ENCODE data around the gene DDX54. TPM values are rescaled to one million over a fixed set of nuclear protein-coding genes. Genes with fewer than 3 reads are reported as not detected.
"Not testable (repeated sequence)": the region's sequence is repeated elsewhere in the genome, so short reads cannot be mapped to it uniquely, and the experiment has no call there.

The DDX54 gene
- total RNA-seq, 1 donor from 2014 or later: 54.9 TPM

DNA sequence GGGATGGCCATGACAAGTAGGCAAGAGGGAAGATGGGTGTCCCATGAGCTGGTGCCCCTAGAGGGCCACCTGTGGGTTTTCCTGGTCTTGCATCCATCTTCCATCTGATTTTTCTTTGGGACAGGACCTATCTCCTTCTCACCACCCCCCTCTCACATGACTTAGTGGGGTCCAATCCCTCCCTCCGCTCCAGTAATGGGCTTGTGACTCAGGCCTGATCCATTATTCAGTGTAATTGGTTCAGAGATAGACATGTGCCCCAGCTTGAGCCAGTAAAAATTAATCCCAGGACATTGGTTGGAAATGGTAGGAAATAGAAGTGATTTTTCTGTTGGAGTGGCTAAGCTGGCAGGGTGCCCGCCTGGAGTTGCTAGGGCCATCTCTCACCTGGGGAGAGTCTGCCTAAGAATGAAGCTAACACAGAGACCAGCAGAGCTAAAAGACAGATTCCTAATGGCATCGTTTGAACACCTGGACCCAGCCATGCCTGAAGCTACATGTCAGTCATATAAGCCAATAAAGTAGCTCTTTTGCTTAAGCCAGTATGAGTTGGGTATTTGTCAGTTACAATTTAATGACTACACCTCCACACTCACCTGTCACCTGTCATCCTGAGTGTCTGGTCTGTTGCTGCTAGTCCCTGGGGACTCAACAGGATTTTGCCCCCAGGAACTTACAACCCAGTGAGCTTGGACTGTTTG lies 64.5 kb downstream of the DDX54 start:
- intact Hi-C loops (cut with DNase I): no loop called here
- no peaks in the 10 kb centered on the region for H3K4me1 ChIP-seq
- peaks cover 5% of the 10 kb centered on the region for H3K9me3 ChIP-seq
- TF ChIP-seq, protein P1, sequence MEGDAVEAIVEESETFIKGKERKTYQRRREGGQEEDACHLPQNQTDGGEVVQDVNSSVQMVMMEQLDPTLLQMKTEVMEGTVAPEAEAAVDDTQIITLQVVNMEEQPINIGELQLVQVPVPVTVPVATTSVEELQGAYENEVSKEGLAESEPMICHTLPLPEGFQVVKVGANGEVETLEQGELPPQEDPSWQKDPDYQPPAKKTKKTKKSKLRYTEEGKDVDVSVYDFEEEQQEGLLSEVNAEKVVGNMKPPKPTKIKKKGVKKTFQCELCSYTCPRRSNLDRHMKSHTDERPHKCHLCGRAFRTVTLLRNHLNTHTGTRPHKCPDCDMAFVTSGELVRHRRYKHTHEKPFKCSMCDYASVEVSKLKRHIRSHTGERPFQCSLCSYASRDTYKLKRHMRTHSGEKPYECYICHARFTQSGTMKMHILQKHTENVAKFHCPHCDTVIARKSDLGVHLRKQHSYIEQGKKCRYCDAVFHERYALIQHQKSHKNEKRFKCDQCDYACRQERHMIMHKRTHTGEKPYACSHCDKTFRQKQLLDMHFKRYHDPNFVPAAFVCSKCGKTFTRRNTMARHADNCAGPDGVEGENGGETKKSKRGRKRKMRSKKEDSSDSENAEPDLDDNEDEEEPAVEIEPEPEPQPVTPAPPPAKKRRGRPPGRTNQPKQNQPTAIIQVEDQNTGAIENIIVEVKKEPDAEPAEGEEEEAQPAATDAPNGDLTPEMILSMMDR (IDR thresholded peaks at IDR 0.05): no peak
- H3K4me3 ChIP-seq: no peak overlapping the region
- no peak for DNase-seq
- H3K27me3 ChIP-seq (ENCODE audit: low read depth): peaks cover 4% of the 10 kb centered on the region
- no peak for ATAC-seq
- no peaks in the 10 kb centered on the region for H3K36me3 ChIP-seq
- no peak overlapping the region for H3K27ac ChIP-seq

DNA sequence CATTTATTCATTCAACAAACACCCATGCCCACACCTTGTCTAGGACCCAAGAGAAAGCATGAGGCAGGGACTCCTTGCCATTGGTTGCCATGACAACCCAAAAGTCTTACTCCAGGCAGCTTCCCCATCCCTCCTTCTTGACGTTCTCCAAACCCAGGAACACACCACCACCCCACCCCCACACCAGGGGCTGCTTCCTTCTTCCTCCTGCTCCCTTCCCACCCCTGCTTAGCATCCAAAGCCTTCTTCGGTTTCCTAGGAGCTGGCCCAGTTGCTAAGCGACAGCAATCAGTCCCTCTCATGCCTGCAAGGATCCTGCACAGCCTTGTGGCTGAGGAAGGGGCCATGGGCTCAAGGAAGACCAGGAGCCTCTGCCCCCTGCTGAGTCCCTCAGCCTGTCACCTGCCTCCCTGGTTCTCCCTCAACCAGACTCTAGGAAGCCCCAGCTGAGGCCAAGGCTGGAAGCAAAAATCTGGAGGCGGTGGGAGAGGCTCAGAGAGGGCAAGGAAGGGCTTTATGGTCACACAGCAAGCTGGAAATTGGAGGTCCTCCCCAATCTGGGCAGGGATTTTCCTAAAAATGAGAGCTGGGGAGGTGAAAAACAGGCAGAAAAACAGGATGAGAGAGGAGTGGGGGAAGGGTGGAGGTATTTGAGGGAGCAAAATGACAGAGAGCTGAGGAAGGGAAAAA lies 65.2 kb downstream of the DDX54 start:
- intact Hi-C loops (cut with DNase I): no loop called here
- H3K36me3 ChIP-seq: no peaks in the 10 kb centered on the region

DNA sequence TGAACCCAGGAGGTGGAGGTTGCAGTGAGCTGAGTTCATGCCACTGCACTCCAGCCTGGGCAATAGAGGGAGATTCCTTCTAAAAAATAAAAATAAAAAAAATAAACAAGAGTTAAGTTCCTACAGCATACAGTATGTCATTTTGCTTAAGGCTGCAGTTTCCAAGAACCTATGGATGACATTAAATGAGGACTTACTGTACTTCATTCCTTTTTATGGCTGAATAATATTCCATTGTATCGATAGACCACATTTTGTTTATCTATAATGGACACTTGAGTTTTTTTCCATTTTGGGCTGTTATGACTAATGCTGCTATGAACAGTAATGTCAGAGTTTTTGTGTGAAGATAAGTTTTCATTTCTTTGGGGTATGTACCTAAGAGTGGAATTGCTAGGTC lies 67.1 kb downstream of the DDX54 start:
- Histone ChIP-seq H3K9me3 (peaks cover 4% of the 10 kb centered on the region), H3K27ac (no peak overlapping the region), H3K27me3 (ENCODE audit: low read depth) (peaks cover 4% of the 10 kb centered on the region), H3K4me1 (no peaks in the 10 kb centered on the region), H3K36me3 (no peaks in the 10 kb centered on the region), H3K4me3 (no peak overlapping the region)
- intact Hi-C loops (cut with DNase I): no loop called here
- ATAC-seq (no peak), DNase-seq (no peak)
- TF ChIP-seq, protein P1 (IDR thresholded peaks at IDR 0.05): no peak

More for the DNA sequence above, 65.2 kb downstream of the DDX54 start:
- no peak for ATAC-seq
- Histone ChIP-seq H3K4me1 (no peaks in the 10 kb centered on the region), H3K4me3 (no peak overlapping the region), H3K27ac (no peak overlapping the region), H3K27me3 (ENCODE audit: low read depth) (peaks cover 4% of the 10 kb centered on the region), H3K9me3 (peaks cover 5% of the 10 kb centered on the region)
- no peak for DNase-seq
- TF ChIP-seq, protein P1 (IDR thresholded peaks at IDR 0.05): no peak

DNA sequence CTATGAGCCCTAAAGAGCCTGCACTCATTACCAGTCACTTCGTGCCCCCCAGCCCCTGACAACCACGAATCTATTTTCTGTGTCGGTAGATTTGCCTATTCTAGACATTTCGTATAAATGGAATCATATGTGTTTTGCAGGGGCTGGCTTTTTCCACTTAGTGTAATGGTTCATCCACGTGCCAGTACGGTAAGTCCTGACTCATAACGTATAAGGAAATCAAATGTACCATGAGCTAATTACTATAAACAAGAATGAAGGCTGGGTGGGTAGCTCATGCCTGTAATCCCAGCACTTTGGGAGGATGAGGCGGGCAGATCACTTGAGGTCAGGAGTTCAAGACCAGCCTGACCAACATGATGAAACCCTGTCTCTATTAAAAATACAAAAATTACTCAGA lies 67.6 kb downstream of the DDX54 start:
- H3K27ac ChIP-seq; ATAC-seq; H3K36me3 ChIP-seq; H3K4me3 ChIP-seq; H3K4me1 ChIP-seq; DNase-seq; intact Hi-C loops (cut with DNase I); H3K9me3 ChIP-seq; H3K27me3 ChIP-seq (ENCODE audit: low read depth): not testable (repeated sequence)

DNA sequence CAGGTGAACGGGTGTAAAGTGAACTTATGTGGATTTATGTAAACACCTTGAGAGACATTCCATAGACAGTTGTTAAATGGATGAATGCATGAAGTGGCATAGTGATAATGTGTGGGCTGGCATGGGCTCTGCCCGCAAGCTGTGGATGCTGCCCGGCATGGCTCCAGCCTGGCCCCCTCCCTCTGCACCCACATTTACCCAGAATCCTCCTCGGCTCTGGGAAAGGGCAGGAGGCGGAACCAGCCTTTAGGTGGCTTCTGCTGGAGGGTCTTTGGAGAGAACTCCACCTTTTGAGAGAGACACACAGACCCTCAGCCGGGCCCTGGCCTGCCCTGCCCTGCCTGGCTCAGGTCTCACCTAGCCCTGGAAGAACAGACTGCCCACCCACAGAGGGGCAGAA lies 68.4 kb downstream of the DDX54 start:
- DNase-seq (no peak), ATAC-seq (peak in 1 of 2 donors; percentile 6)
- no peaks in the 10 kb centered on the region for H3K9me3 ChIP-seq
- H3K27ac ChIP-seq: no peak overlapping the region
- peaks cover 4% of the 10 kb centered on the region for H3K27me3 ChIP-seq (ENCODE audit: low read depth)
- no peaks in the 10 kb centered on the region for H3K36me3 ChIP-seq
- TF ChIP-seq, protein P1 (IDR thresholded peaks at IDR 0.05): no peak
- H3K4me3 ChIP-seq: no peak overlapping the region
- no peaks in the 10 kb centered on the region for H3K4me1 ChIP-seq
- intact Hi-C loops (cut with DNase I): no loop called here

DNA sequence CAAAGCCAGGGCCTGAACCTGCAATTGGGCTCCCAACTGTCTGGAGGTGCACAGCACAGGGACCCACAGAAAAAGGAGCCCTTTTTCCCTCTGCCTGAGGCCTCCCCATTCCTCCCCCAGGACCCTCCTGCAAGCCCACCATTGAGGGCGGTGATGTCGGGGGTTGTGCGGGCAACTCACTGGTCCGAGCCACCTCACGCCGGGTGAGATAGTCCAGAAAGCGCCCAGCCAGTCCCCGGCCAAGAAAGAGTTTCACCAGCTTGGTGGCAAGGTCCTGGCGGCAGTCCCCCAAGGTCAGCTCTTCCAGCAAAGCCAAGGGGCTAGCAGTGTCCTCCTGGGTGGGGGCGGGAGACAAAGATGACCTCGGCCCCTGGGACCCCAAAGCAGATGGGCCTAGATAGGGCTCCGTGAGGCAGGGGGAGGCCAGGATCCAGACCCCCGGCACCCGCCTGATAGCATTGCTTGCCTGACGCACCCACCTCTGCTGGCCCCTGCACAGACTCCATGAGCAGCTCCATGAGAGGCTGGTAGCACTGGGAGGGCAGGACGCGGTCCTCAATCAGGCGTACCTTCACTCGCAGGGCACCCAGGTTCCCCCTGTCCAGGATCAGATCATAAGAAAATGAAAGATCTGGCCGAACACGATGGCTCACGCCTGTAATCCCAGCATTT lies 69.7 kb downstream of the DDX54 start:
- H3K4me3 ChIP-seq: no peak overlapping the region
- H3K27me3 ChIP-seq (ENCODE audit: low read depth): no peaks in the 10 kb centered on the region
- TF ChIP-seq, protein P1 (IDR thresholded peaks at IDR 0.05): no peak
- H3K9me3 ChIP-seq: no peaks in the 10 kb centered on the region
- no peaks in the 10 kb centered on the region for H3K36me3 ChIP-seq
- DNase-seq (no peak), ATAC-seq (no peak)
- intact Hi-C loops (cut with DNase I): no loop called here
- H3K27ac ChIP-seq: no peak overlapping the region
- H3K4me1 ChIP-seq: no peaks in the 10 kb centered on the region

Data from lower lobe of right lung (tissue), 2 donors.